KMS-11 (cell line): ENCODE data around the gene MT1A.
A peak's percentile ranks its signal among the peaks of the same experiment; 100 is the strongest.

Source experiments
- H2AFZ ChIP-seq: fragments of 200-600 bp; sonication (generic); 2 replicates; pipeline ENCODE4 v1.6.1; 2016; ENCODE audit warnings: antibody characterized with exemption, mixed run types, low read depth
- H3K27ac ChIP-seq: fragments of 200-600 bp; sonication (generic); 2 replicates; pipeline ENCODE4 v1.6.1; 2016; ENCODE audit warnings: mild to moderate bottlenecking, mixed run types
- H3K27me3 ChIP-seq: fragments of 200-600 bp; sonication (generic); 2 replicates; pipeline ENCODE4 v1.6.1; 2017; ENCODE audit warnings: mild to moderate bottlenecking, low read depth, mixed run types, moderate library complexity; ENCODE audit not compliant: insufficient read depth
- H3K36me3 ChIP-seq: fragments of 200-600 bp; sonication (generic); 2 replicates; pipeline ENCODE4 v1.6.1; 2017; ENCODE audit warnings: mild to moderate bottlenecking, mixed run types; ENCODE audit not compliant: insufficient read depth
- H3K4me1 ChIP-seq: fragments of 200-600 bp; sonication (generic); 2 replicates; pipeline ENCODE4 v1.6.1; 2016; ENCODE audit warnings: mild to moderate bottlenecking, low read depth, mixed run types; ENCODE audit not compliant: poor library complexity, severe bottlenecking
- H3K4me2 ChIP-seq: fragments of 200-600 bp; sonication (generic); 2 replicates; pipeline ENCODE4 v1.7.0; 2016; ENCODE audit warnings: mild to moderate bottlenecking, mixed run types
- H3K4me3 ChIP-seq: fragments of 200-600 bp; sonication (generic); IDR thresholded peaks from 2 replicates; pipeline ENCODE4 v1.6.1; 2017; ENCODE audit warnings: low read depth, low read length, mixed read lengths; ENCODE audit not compliant: insufficient read depth
- H3K79me2 ChIP-seq: fragments of 200-600 bp; sonication (generic); 2 replicates; pipeline ENCODE4 v1.6.1; 2016; ENCODE audit warnings: low read depth, mixed run types; ENCODE audit not compliant: insufficient read depth
- H3K9ac ChIP-seq: fragments of 200-600 bp; sonication (generic); 2 replicates; pipeline ENCODE4 v1.6.1; 2016; ENCODE audit warnings: mild to moderate bottlenecking, mixed run types
- H4K20me1 ChIP-seq: fragments of 200-600 bp; sonication (generic); 2 replicates; pipeline ENCODE4 v1.6.1; 2016; ENCODE audit warnings: mild to moderate bottlenecking, mixed run types; ENCODE audit not compliant: insufficient read depth
- CTCF ChIP-seq: fragments of 200-600 bp; sonication (generic); conservative IDR thresholded peaks from 2 replicates; pipeline ENCODE4 v1.6.1; 2017; ENCODE audit warnings: low read depth, mild to moderate bottlenecking, antibody characterized with exemption, low read length, moderate library complexity, mixed read lengths

The MT1A gene

GRCh38 chr16:56679078-56679730 lies 40.7 kb downstream of the MT1A start:
- H3K27ac ChIP-seq: no peak overlapping the region

GRCh38 chr16:56679818-56680217 lies 41.4 kb downstream of the MT1A start:
- Histone ChIP-seq H2AFZ (no peak overlapping the region), H3K79me2 (no peaks in the 10 kb centered on the region), H3K27ac (no peak overlapping the region), H3K36me3 (no peaks in the 10 kb centered on the region), H3K27me3 (no peaks in the 10 kb centered on the region), H3K4me2 (no peak overlapping the region), H3K9ac (no peak overlapping the region), H4K20me1 (no peaks in the 10 kb centered on the region), H3K4me3 (no peak overlapping the region), H3K4me1 (peaks cover 8% of the 10 kb centered on the region)
- no peak for TF ChIP-seq CTCF

More at GRCh38 chr16:56679078-56679730, 40.7 kb downstream of the MT1A start:
- no peaks in the 10 kb centered on the region for H3K27me3 ChIP-seq
- no peak overlapping the region for H2AFZ ChIP-seq
- H3K79me2 ChIP-seq: no peaks in the 10 kb centered on the region
- H3K4me2 ChIP-seq: no peak overlapping the region
- peaks cover 8% of the 10 kb centered on the region for H3K4me1 ChIP-seq
- no peaks in the 10 kb centered on the region for H3K36me3 ChIP-seq
- no peaks in the 10 kb centered on the region for H4K20me1 ChIP-seq
- H3K9ac ChIP-seq: no peak overlapping the region
- H3K4me3 ChIP-seq: no peak overlapping the region
- TF ChIP-seq CTCF: no peak

GRCh38 chr16:56681939-56682702 lies 43.7 kb downstream of the MT1A start, which contains the start of gene MT1X:
Gene MT1X, plus strand, starts transcription at chr16:56682470. Its CDS starts 71 bp downstream, at chr16:56682541.
- Histone ChIP-seq H3K4me1 (peaks cover 8% of the 10 kb centered on the region), H3K27ac (no peak within 1 kb of the TSS), H3K36me3 (no peaks in the 10 kb centered on the region), H3K27me3 (no peaks in the 10 kb centered on the region), H2AFZ (peak within 1 kb of the TSS; percentile 99), H3K9ac (peak within 1 kb of the TSS; percentile 72; the same call in 1 of the 2 replicates), H3K4me2 (peak within 1 kb of the TSS; percentile 98), H4K20me1 (no peaks in the 10 kb centered on the region), H3K4me3 (no peak within 1 kb of the TSS), H3K79me2 (no peaks in the 10 kb centered on the region)
- no peak for TF ChIP-seq CTCF

GRCh38 chr16:56682703-56683397 lies 44.4 kb downstream of the MT1A start:
- no peaks in the 10 kb centered on the region for H3K36me3 ChIP-seq
- H3K79me2 ChIP-seq: no peaks in the 10 kb centered on the region
- H4K20me1 ChIP-seq: no peaks in the 10 kb centered on the region
- H2AFZ ChIP-seq: peak overlapping the region; percentile 99
- no peaks in the 10 kb centered on the region for H3K27me3 ChIP-seq
- H3K27ac ChIP-seq: no peak overlapping the region
- TF ChIP-seq CTCF: no peak
- peak overlapping the region; percentile 72; the same call in 1 of the 2 replicates for H3K9ac ChIP-seq
- no peak overlapping the region for H3K4me3 ChIP-seq
- peaks cover 8% of the 10 kb centered on the region for H3K4me1 ChIP-seq
- H3K4me2 ChIP-seq: peak overlapping the region; percentile 98
